ENCODE data around the gene HSD3B7. TPM values are rescaled to one million over a fixed set of nuclear protein-coding genes. Genes with fewer than 3 reads are reported as not detected.

Gene HSD3B7
- polyA plus RNA-seq, 1 donor (not counting 4 experiments of a cell fraction or from before 2014, with no cell fraction given) = 2.0 TPM

DNA sequence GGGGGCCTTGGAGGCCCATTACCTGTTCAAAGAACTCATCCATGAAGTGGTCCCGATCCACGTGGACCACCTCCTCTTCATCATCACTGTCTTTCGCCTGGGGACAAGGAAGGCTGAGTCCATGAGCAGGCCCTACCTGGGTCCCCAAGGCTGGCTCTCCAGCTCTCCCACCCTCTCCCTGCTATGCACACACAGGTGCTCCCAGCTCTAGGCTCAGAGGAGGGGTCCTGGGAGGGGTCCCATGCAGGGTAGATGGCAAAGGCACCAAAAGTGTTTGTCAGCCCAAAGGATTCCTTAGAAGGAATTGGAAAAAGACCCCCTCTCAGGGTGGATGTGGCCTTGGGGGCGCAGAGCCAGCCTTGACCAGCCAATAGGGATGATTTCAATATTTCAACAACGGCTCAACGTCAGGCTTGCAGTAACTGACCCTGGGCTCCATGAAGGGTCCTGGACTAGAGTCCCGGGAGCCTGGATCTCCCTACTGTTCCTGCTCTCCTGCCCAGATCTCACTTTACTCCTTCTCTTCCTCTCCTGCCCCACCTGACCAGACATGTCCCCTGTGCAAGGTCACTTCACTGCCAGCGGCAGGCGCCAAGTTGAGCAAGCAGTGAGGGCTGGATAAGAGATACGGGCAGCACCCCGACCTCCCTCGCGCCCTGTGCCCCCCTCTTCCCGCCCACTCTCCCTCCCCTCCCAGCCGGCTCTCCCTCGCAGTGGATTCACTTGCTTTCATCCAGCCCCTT lies 16.7 kb downstream of the HSD3B7 start:
- Histone ChIP-seq H2AFZ (ENCODE audit: control insufficient read depth, low read length) (peak overlapping the region; percentile 44), H3K4me2 (ENCODE audit: control insufficient read depth, extremely low read depth, insufficient read depth, low read depth, low read length) (peak overlapping the region; percentile 56), H4K20me1 (ENCODE audit: control insufficient read depth, extremely low read depth, insufficient read depth, low read length) (no peaks in the 10 kb centered on the region), H3K27ac (ENCODE audit: control insufficient read depth, insufficient read depth, low read length) (no peak overlapping the region), H3K9me1 (ENCODE audit: control insufficient read depth, extremely low read depth, insufficient read depth, low read length) (peaks cover 3% of the 10 kb centered on the region), H3K4me1 (ENCODE audit: control insufficient read depth, extremely low read depth, insufficient read depth, low read length) (peaks cover 41% of the 10 kb centered on the region), H3K27me3 (ENCODE audit: control insufficient read depth, extremely low read depth, insufficient read depth, low read length) (no peaks in the 10 kb centered on the region), H3K36me3 (ENCODE audit: control insufficient read depth in 2 of 2, extremely low read depth in 1 of 2, insufficient read depth in 2 of 2, low read length in 2 of 2) (no peaks in the 10 kb centered on the region), H3K9ac (ENCODE audit: control insufficient read depth, extremely low read depth, insufficient read depth, low read length) (no peak overlapping the region), H3K4me3 (ENCODE audit: control insufficient read depth in 2 of 3, extremely low read depth in 1 of 3, insufficient read depth in 2 of 3, low read depth in 1 of 3, low read length in 3 of 3) (peak overlapping the region in 2 of 3 experiments; percentile 16 to 19), H3K9me3 (ENCODE audit: control insufficient read depth, low read depth, low read length) (no peaks in the 10 kb centered on the region), H3K79me2 (ENCODE audit: control insufficient read depth, insufficient read depth, low read length) (no peaks in the 10 kb centered on the region)
- DNase-seq (ENCODE audit: low read depth, low spot score) (no peak), FAIRE-seq (no peak)
- dilution Hi-C loops (cut with MboI; ENCODE audit: extremely low pct_ligation_motif_present, low sequenced_read_pairs) = no loop called here
- TF ChIP-seq, protein P1, sequence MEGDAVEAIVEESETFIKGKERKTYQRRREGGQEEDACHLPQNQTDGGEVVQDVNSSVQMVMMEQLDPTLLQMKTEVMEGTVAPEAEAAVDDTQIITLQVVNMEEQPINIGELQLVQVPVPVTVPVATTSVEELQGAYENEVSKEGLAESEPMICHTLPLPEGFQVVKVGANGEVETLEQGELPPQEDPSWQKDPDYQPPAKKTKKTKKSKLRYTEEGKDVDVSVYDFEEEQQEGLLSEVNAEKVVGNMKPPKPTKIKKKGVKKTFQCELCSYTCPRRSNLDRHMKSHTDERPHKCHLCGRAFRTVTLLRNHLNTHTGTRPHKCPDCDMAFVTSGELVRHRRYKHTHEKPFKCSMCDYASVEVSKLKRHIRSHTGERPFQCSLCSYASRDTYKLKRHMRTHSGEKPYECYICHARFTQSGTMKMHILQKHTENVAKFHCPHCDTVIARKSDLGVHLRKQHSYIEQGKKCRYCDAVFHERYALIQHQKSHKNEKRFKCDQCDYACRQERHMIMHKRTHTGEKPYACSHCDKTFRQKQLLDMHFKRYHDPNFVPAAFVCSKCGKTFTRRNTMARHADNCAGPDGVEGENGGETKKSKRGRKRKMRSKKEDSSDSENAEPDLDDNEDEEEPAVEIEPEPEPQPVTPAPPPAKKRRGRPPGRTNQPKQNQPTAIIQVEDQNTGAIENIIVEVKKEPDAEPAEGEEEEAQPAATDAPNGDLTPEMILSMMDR (optimal IDR thresholded peaks at IDR 0.05 in 1 of 3, IDR thresholded peaks at IDR 0.05 in 1 of 3, conservative IDR thresholded peaks at IDR 0.05 in 1 of 3; ENCODE audit: extremely low read depth in 1 of 3, insufficient read depth in 2 of 3, low read length in 3 of 3) = no peak
- no peak for TF ChIP-seq EZH2 (IDR thresholded peaks at IDR 0.05; ENCODE audit: low read length)

DNA sequence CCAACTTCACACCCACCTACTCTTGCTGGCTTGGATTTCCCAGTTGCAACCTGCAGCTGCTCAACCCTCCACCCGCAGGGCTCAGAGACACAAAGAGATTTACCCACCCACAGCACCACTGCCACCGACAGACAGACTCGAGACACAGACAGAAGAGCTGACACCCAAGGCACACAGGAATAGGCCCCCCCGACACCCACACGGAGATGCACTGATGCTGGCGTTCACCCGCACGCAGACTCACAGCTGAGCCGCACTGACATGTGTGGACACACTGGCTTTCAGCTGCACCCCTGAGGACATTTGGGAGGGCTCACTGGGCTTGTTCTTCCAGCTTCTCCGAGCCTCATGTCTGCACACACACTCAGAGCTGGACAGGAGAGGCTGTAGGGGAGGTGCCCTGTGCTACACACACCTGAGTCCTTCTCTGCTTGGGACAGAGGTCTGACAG lies 17.3 kb downstream of the HSD3B7 start:
- no peaks in the 10 kb centered on the region for H4K20me1 ChIP-seq (ENCODE audit: control insufficient read depth, extremely low read depth, insufficient read depth, low read length)
- H3K9me3 ChIP-seq (ENCODE audit: control insufficient read depth, low read depth, low read length) = no peaks in the 10 kb centered on the region
- DNase-seq (ENCODE audit: low read depth, low spot score) = no peak
- H3K4me3 ChIP-seq (ENCODE audit: control insufficient read depth in 2 of 3, extremely low read depth in 1 of 3, insufficient read depth in 2 of 3, low read depth in 1 of 3, low read length in 3 of 3) = peak overlapping the region in 1 of 3 experiments; percentile 19
- H3K27ac ChIP-seq (ENCODE audit: control insufficient read depth, insufficient read depth, low read length) = no peak overlapping the region
- H3K79me2 ChIP-seq (ENCODE audit: control insufficient read depth, insufficient read depth, low read length) = no peaks in the 10 kb centered on the region
- H3K36me3 ChIP-seq (ENCODE audit: control insufficient read depth in 2 of 2, extremely low read depth in 1 of 2, insufficient read depth in 2 of 2, low read length in 2 of 2) = no peaks in the 10 kb centered on the region
- H3K4me1 ChIP-seq (ENCODE audit: control insufficient read depth, extremely low read depth, insufficient read depth, low read length) = peaks cover 41% of the 10 kb centered on the region
- no peaks in the 10 kb centered on the region for H3K27me3 ChIP-seq (ENCODE audit: control insufficient read depth, extremely low read depth, insufficient read depth, low read length)
- no peak overlapping the region for H3K9ac ChIP-seq (ENCODE audit: control insufficient read depth, extremely low read depth, insufficient read depth, low read length)
- peak; percentile 57 for FAIRE-seq
- dilution Hi-C loops (cut with MboI; ENCODE audit: extremely low pct_ligation_motif_present, low sequenced_read_pairs) = no loop called here
- H3K9me1 ChIP-seq (ENCODE audit: control insufficient read depth, extremely low read depth, insufficient read depth, low read length) = peaks cover 3% of the 10 kb centered on the region
- TF ChIP-seq, protein P1 (optimal IDR thresholded peaks at IDR 0.05 in 1 of 3, IDR thresholded peaks at IDR 0.05 in 1 of 3, conservative IDR thresholded peaks at IDR 0.05 in 1 of 3; ENCODE audit: extremely low read depth in 1 of 3, insufficient read depth in 2 of 3, low read length in 3 of 3) = no peak
- TF ChIP-seq EZH2 (IDR thresholded peaks at IDR 0.05; ENCODE audit: low read length) = no peak
- peak overlapping the region; percentile 56 for H3K4me2 ChIP-seq (ENCODE audit: control insufficient read depth, extremely low read depth, insufficient read depth, low read depth, low read length)
- H2AFZ ChIP-seq (ENCODE audit: control insufficient read depth, low read length) = peak overlapping the region; percentile 62
